WERI-Rb-1 (cell line): ENCODE measurements around the gene SDK2.

ENCODE experiments used
- DNase-seq: peaks from one replicate; pipeline ENCODE4 v3.0.0-alpha.2; 2020
- H3K27ac ChIP-seq: fragments of 250-450 bp; sonication (Bioruptor Pico); 2 replicates; pipeline ENCODE4 v1.5.1; 2020; ENCODE audit warnings: mild to moderate bottlenecking, moderate library complexity
- H3K27me3 ChIP-seq: fragments of 250-450 bp; sonication (Bioruptor Pico); 2 replicates; pipeline ENCODE4 v1.5.1; 2021; ENCODE audit warnings: mild to moderate bottlenecking, low read depth, moderate library complexity; ENCODE audit not compliant: insufficient read depth, severe bottlenecking
- H3K36me3 ChIP-seq: fragments of 250-450 bp; sonication (Bioruptor Pico); 2 replicates; pipeline ENCODE4 v1.5.1; 2020; ENCODE audit warnings: mild to moderate bottlenecking, moderate library complexity
- H3K4me3 ChIP-seq: 2 replicates; pipeline ENCODE4 v1.5.1; 2011; ENCODE audit warnings: low read depth, mild to moderate bottlenecking, control low read depth, low read length
- H3K9me3 ChIP-seq: fragments of 250-450 bp; sonication (Bioruptor Pico); 2 replicates; pipeline ENCODE4 v1.5.1; 2021; ENCODE audit warnings: mild to moderate bottlenecking, moderate library complexity; ENCODE audit not compliant: severe bottlenecking
- TF ChIP-seq, protein P1 (sequence below): IDR thresholded peaks from 2 replicates; pipeline ENCODE4 v1.5.1; 2011; ENCODE audit warnings: low read depth, mild to moderate bottlenecking, control low read depth, inconsistent platforms, low read length

The SDK2 gene

GRCh38 chr17:73307130-73307529 is 337.1 kb downstream of the SDK2 start:
- Histone ChIP-seq H3K27me3 (no peaks in the 10 kb centered on the region), H3K36me3 (peaks cover 26% of the 10 kb centered on the region), H3K27ac (no peak overlapping the region), H3K9me3 (no peaks in the 10 kb centered on the region), H3K4me3 (no peak overlapping the region)
- TF ChIP-seq, protein P1, sequence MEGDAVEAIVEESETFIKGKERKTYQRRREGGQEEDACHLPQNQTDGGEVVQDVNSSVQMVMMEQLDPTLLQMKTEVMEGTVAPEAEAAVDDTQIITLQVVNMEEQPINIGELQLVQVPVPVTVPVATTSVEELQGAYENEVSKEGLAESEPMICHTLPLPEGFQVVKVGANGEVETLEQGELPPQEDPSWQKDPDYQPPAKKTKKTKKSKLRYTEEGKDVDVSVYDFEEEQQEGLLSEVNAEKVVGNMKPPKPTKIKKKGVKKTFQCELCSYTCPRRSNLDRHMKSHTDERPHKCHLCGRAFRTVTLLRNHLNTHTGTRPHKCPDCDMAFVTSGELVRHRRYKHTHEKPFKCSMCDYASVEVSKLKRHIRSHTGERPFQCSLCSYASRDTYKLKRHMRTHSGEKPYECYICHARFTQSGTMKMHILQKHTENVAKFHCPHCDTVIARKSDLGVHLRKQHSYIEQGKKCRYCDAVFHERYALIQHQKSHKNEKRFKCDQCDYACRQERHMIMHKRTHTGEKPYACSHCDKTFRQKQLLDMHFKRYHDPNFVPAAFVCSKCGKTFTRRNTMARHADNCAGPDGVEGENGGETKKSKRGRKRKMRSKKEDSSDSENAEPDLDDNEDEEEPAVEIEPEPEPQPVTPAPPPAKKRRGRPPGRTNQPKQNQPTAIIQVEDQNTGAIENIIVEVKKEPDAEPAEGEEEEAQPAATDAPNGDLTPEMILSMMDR: no peak
- DNase-seq: no peak

DNA sequence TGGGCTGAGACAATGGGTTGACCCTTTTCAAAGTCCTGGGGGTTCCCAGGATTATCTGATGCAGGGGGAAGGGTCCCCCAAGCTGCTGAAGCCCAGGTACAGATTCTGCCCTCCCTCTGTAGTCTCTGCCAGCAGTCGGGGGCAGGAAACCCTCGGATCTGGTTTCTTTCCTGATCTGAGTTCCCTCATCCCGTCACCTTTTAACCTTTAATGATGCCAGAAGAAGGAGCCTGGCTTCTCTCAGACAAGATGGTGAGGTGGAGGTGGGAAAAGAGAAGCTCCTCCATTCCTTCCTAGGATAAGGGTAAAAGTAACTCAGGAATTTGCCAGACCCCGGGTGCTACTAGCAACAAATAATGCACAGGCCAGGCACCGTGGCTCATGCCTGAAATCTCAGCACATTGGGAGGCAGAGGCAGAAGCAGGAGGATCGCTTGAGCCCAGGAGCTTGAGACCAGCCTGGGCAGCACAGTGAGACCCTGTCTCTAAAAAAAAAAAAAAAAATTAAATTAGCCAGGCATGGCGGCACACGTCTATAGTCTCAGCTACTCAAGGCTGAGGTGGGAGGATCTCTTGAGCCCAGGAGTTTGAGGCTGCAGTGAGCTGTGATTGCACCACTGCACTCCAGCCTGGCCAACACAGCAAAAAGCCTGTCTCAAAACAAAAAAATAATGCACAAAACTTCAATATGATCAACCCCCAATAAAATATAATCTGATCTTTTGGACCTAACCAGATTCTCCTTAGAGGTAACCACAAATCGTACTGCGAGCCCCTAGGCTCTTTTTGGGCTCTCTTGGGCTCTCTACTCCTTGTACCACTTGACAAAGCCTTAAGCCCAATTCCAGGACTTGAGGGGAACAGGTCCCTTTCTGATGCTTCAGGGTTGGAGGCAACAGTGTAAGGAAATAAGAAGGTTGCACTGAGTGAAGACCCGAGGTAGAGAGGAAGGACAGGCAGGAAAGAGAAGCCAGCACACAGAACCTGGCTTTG is 338.1 kb downstream of the SDK2 start:
- Histone ChIP-seq H3K4me3 (no peak overlapping the region), H3K9me3 (no peaks in the 10 kb centered on the region), H3K36me3 (peaks cover 20% of the 10 kb centered on the region), H3K27ac (peak overlapping the region; percentile 62), H3K27me3 (no peaks in the 10 kb centered on the region)
- TF ChIP-seq, protein P1: no peak
- no peak for DNase-seq

GRCh38 chr17:73304971-73305812 is 339.1 kb downstream of the SDK2 start:
- no peaks in the 10 kb centered on the region for H3K27me3 ChIP-seq
- peak; percentile 83 for DNase-seq
- H3K36me3 ChIP-seq: peaks cover 20% of the 10 kb centered on the region
- TF ChIP-seq, protein P1: peak; percentile 64
- H3K9me3 ChIP-seq: no peaks in the 10 kb centered on the region
- H3K27ac ChIP-seq: peak overlapping the region; percentile 62
- H3K4me3 ChIP-seq: peak overlapping the region; percentile 9

GRCh38 chr17:73304438-73304837 is 339.8 kb downstream of the SDK2 start:
- TF ChIP-seq, protein P1: no peak
- H3K4me3 ChIP-seq: no peak overlapping the region
- H3K27ac ChIP-seq: peak overlapping the region; percentile 62
- no peaks in the 10 kb centered on the region for H3K9me3 ChIP-seq
- DNase-seq: no peak
- peaks cover 20% of the 10 kb centered on the region for H3K36me3 ChIP-seq
- H3K27me3 ChIP-seq: no peaks in the 10 kb centered on the region

DNA sequence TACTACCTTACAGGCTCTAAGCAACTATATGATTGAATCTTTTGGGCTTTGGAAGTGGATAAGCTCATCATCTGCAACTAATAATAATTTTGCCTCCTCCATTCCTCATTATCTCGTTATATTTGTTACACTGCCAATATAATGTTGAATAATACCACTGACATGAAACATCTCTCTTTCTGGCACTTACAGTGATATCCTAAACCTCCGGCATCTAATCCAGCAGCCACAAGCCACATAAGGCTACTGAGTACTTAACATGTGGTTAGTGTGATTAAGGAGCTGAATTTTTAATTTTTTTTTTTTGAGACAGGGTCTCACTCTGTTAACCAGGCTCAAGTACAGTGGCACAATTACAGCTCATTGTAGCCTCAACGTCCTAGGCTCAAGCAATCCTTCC is 342.1 kb downstream of the SDK2 start:
- Histone ChIP-seq H3K9me3 (no peaks in the 10 kb centered on the region), H3K4me3 (no peak overlapping the region), H3K27me3 (no peaks in the 10 kb centered on the region), H3K36me3 (peaks cover 13% of the 10 kb centered on the region; the same call in 1 of the 2 replicates), H3K27ac (no peak overlapping the region)
- no peak for DNase-seq
- TF ChIP-seq, protein P1: no peak
